ENCODE results near the gene P2RY2. TPM values are rescaled to one million over a fixed set of nuclear protein-coding genes. Genes with fewer than 3 reads are reported as not detected.

The P2RY2 gene
- polyA plus RNA-seq, 1 of the 3 experiments (the other 2 are of a cell fraction) = 0.12 TPM

DNA sequence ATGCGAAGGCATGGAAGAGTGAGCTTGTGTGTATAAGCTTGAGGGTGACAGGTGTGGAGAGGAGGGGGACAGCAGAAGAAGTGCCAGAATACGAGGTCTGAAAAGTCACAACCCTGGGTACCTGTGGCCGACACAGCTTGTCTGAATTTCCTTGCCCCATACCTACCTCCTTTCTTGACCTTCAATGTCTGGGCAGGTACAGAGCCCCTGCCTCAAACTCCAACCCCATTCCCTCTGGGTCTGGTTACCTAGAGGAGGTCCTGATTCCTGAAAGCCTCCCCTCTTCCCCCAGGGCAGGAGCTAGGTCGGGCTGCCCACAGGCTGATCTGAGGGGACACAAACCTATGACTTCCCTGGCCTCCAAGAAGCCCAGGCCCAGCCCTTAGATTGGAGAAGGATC, 39.4 kb upstream of the P2RY2 start:
- ChIA-PET CTCF (interaction anchor here (0.5 to 7.9 kb wide), 42 partner anchors 10 to 870 kb away, joined by 3 to 271 read pairs (median 4); partner anchors contain the start of genes FCHSD2 and STARD10), POLR2A (no interaction called here)
- no peak overlapping the region for H3K4me3 ChIP-seq (ENCODE audit: low read depth in 2 of 2, low read length in 1 of 2)
- H3K4me2 ChIP-seq = no peak overlapping the region
- peaks cover 5 to 9% of the 10 kb centered on the region in 2 experiments; a peak in 2 of 4 replicates for H3K4me1 ChIP-seq (ENCODE audit: control insufficient read depth in 1 of 2, insufficient read depth in 2 of 2, low read depth in 1 of 2, low read length in 1 of 2)
- WGBS (ENCODE audit: low lambda C conversion rate) = 56% methylated on average over 4 of the region's 4 CpGs
- TF ChIP-seq GABPA (IDR thresholded peaks at IDR 0.05; ENCODE audit: low read depth) (no peak), FOXM1 (IDR thresholded peaks at IDR 0.05; ENCODE audit: low read depth) (no peak), TEAD4 (IDR thresholded peaks at IDR 0.05; ENCODE audit: borderline replicate concordance, insufficient read depth) (no peak), POLR2AphosphoS5 (IDR thresholded peaks at IDR 0.05; ENCODE audit: low read depth, low read length) (no peak), RFX5 (IDR thresholded peaks at IDR 0.05; ENCODE audit: low read length) (no peak), GATA2 (CRISPR knock-in tag; IDR thresholded peaks at IDR 0.05) (no peak)
- H2AFZ ChIP-seq (ENCODE audit: low read depth) = no peak overlapping the region
- H3K9ac ChIP-seq = no peak overlapping the region
- H3K36me3 ChIP-seq (replicated peaks in 1 of 2; ENCODE audit: control insufficient read depth in 1 of 2, insufficient read depth in 2 of 2, low read length in 1 of 2) = no peaks in the 10 kb centered on the region
- H3K9me2 ChIP-seq = no peaks in the 10 kb centered on the region
- no peaks in the 10 kb centered on the region; the same call in 1 of the 2 replicates for H3K27me3 ChIP-seq (ENCODE audit: insufficient read depth)
- H3K9me3 ChIP-seq = no peaks in the 10 kb centered on the region
- H4K20me1 ChIP-seq (ENCODE audit: insufficient read depth) = no peaks in the 10 kb centered on the region
- no peak for DNase-seq
- no peaks in the 10 kb centered on the region for H3K79me2 ChIP-seq (ENCODE audit: insufficient read depth)
- no peaks in the 10 kb centered on the region for H3F3A ChIP-seq (replicated peaks; ENCODE audit: insufficient read depth)
- H3K27ac ChIP-seq (ENCODE audit: low read depth in 2 of 2, low read length in 1 of 2) = no peak overlapping the region

DNA sequence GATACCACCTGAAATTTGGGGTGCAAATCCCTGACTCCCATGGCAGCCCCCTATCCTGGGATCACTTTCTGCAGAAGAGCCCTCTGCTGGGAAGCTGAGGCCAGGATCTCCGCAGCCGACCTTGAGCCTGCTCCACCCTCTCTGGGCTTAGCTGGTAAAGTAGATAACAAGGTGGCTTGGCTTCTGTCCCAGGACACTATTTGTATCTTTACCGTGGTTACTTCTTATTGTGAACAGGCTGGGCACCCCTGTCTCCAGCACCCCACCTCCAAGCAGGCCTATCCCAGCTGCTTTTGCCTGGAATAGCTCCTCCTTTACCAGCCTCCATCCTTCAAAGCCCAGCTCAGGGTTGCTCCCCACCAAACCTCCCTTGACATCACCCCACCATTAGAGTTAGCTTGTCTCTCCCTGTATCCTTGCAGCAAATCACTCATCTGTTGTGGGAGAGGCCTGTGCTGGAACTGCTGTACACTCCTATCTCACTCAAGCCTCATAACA, 35.2 kb upstream of the P2RY2 start:
- Histone ChIP-seq H3K9me3 (no peaks in the 10 kb centered on the region), H3K9ac (no peak overlapping the region), H3K4me3 (ENCODE audit: low read depth in 2 of 2, low read length in 1 of 2) (no peak overlapping the region), H3K4me1 (ENCODE audit: control insufficient read depth in 1 of 2, insufficient read depth in 2 of 2, low read depth in 1 of 2, low read length in 1 of 2) (peaks cover 2 to 13% of the 10 kb centered on the region in 2 experiments; a peak in 3 of 4 replicates), H4K20me1 (ENCODE audit: insufficient read depth) (no peaks in the 10 kb centered on the region), H3K9me2 (no peaks in the 10 kb centered on the region), H3K79me2 (ENCODE audit: insufficient read depth) (no peaks in the 10 kb centered on the region), H3F3A (replicated peaks; ENCODE audit: insufficient read depth) (peaks cover 11% of the 10 kb centered on the region), H3K4me2 (no peak overlapping the region), H3K36me3 (replicated peaks in 1 of 2; ENCODE audit: control insufficient read depth in 1 of 2, insufficient read depth in 2 of 2, low read length in 1 of 2) (no peaks in the 10 kb centered on the region), H3K27me3 (ENCODE audit: insufficient read depth) (no peaks in the 10 kb centered on the region; the same call in 1 of the 2 replicates), H2AFZ (ENCODE audit: low read depth) (no peak overlapping the region), H3K27ac (ENCODE audit: low read depth in 2 of 2, low read length in 1 of 2) (no peak overlapping the region)
- POLR2A ChIA-PET = no interaction called here
- TF ChIP-seq GABPA (IDR thresholded peaks at IDR 0.05; ENCODE audit: low read depth) (no peak), JUND (IDR thresholded peaks at IDR 0.05) (no peak), NFIC (IDR thresholded peaks at IDR 0.05; ENCODE audit: borderline replicate concordance) (no peak), TEAD4 (IDR thresholded peaks at IDR 0.05; ENCODE audit: borderline replicate concordance, insufficient read depth) (no peak), FOXJ3 (CRISPR knock-in tag; IDR thresholded peaks at IDR 0.05) (no peak)
- TF ChIP-seq, protein P1, sequence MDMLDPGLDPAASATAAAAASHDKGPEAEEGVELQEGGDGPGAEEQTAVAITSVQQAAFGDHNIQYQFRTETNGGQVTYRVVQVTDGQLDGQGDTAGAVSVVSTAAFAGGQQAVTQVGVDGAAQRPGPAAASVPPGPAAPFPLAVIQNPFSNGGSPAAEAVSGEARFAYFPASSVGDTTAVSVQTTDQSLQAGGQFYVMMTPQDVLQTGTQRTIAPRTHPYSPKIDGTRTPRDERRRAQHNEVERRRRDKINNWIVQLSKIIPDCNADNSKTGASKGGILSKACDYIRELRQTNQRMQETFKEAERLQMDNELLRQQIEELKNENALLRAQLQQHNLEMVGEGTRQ (IDR thresholded peaks at IDR 0.05; ENCODE audit: borderline replicate concordance, low read depth, low read length) = no peak
- WGBS (ENCODE audit: low lambda C conversion rate) = 59% methylated on average over 3 of the region's 3 CpGs
- CTCF ChIA-PET = interaction anchor here (0.6 to 7.9 kb wide), 9 partner anchors 31 to 356 kb away, joined by 3 to 109 read pairs (median 6); partner anchors contain the start of gene P2RY2
- no peak for DNase-seq
